HepG2 (cell line): ENCODE measurements around the gene RPS6KA2. TPM values are rescaled to one million over a fixed set of nuclear protein-coding genes. Genes with fewer than 3 reads are reported as not detected.

ENCODE experiments used
- AKAP8 ChIP-seq: sonication (generic); formaldehyde crosslinking; IDR thresholded peaks from 2 replicates; pipeline ENCODE4 v1.5.1; 2020; ENCODE audit warnings: mild to moderate bottlenecking, missing genetic modification reagents
- BCL3 ChIP-seq: sonication (generic); formaldehyde crosslinking; IDR thresholded peaks from 2 replicates; pipeline ENCODE4 v1.5.1; 2020; ENCODE audit warnings: mild to moderate bottlenecking, missing genetic modification reagents, moderate library complexity
- GRHL1 ChIP-seq: sonication (generic); formaldehyde crosslinking; conservative IDR thresholded peaks from 2 replicates; pipeline ENCODE4 v1.8.0; 2022; ENCODE audit warnings: missing genetic modification reagents
- IKZF4 ChIP-seq: sonication (generic); formaldehyde crosslinking; IDR thresholded peaks from 2 replicates; pipeline ENCODE4 v1.5.1; 2020; ENCODE audit warnings: borderline replicate concordance, mild to moderate bottlenecking, low read depth, missing genetic modification reagents; ENCODE audit errors: not compliant biosample characterization
- KDM5B ChIP-seq: sonication (generic); formaldehyde crosslinking; IDR thresholded peaks from 2 replicates; pipeline ENCODE4 v1.4.0; 2020; ENCODE audit warnings: missing genetic modification reagents, mild to moderate bottlenecking, borderline replicate concordance
- KIAA2018 ChIP-seq: sonication (generic); formaldehyde crosslinking; IDR thresholded peaks from 2 replicates; pipeline ENCODE4 v1.5.0; 2020; ENCODE audit warnings: mild to moderate bottlenecking, missing genetic modification reagents, borderline replicate concordance
- PRPF4 ChIP-seq: fragments of 200-400 bp; formaldehyde crosslinking; IDR thresholded peaks from 2 replicates; pipeline ENCODE4 v1.6.1; 2016; ENCODE audit warnings: low read length, low read depth; ENCODE audit not compliant: poor library complexity, severe bottlenecking
- TCF12 ChIP-seq, 2 experiments: fragments of 450-650 bp in 1 of 2; sonication (generic) in 1 of 2; formaldehyde crosslinking in 1 of 2; IDR thresholded peaks; 2 replicates each; pipeline versions ENCODE4 v1.6.1 to v1.8.0; 2017 to 2022; ENCODE audit warnings: antibody characterized with exemption in 1 of 2, mild to moderate bottlenecking in 1 of 2, missing genetic modification reagents in 1 of 2, moderate library complexity in 1 of 2
- ZNF317 ChIP-seq: sonication (generic); formaldehyde crosslinking; IDR thresholded peaks from 2 replicates; pipeline ENCODE4 v1.5.0; 2020; ENCODE audit warnings: mild to moderate bottlenecking, missing genetic modification reagents
- ZNF564 ChIP-seq: sonication (generic); formaldehyde crosslinking; IDR thresholded peaks from 2 replicates; pipeline ENCODE4 v1.8.1; 2023; ENCODE audit warnings: mild to moderate bottlenecking, missing genetic modification reagents
- ZNF616 ChIP-seq: sonication (generic); formaldehyde crosslinking; IDR thresholded peaks from 2 replicates; pipeline ENCODE4 v1.5.0; 2020; ENCODE audit warnings: low read depth, mild to moderate bottlenecking, missing genetic modification reagents
- ZNF879 ChIP-seq: sonication (generic); formaldehyde crosslinking; IDR thresholded peaks from 2 replicates; pipeline ENCODE4 v1.8.1; 2023; ENCODE audit warnings: missing genetic modification reagents
- polyA plus RNA-seq, 8 experiments: library from polyadenylated mRNA; depleted of rRNA in 3 of 8; stranded (reverse) in 7 of 8; unstranded in 1 of 8; fragments of >200 nt; fragmentation: Illumina TruSeq in 4 of 8; extraction: Trizol in 4 of 8; gene quantifications; 2 replicates each; pipeline versions ENCODE4 v1.2.1 to v1.2.3, GENCODE V29; 2011 to 2016; ENCODE audit warnings: low read depth in 4 of 8, missing spikeins in 1 of 8, mixed read lengths in 1 of 8; ENCODE audit not compliant: insufficient read depth in 1 of 8
- total RNA-seq, 5 experiments: library from RNA; depleted of rRNA; stranded (reverse); fragments of >200 nt; fragmentation: Illumina TruSeq; extraction: Trizol; gene quantifications; 2 replicates each; pipeline ENCODE4 v1.2.3, GENCODE V29; 2016; ENCODE audit warnings: low read depth in 1 of 5

Gene RPS6KA2
- total and polyA plus RNA-seq, 2 of the 13 experiments (the other 11 are each of a cell fraction or from before 2014, with no cell fraction given): 0.22 to 0.38 TPM

GRCh38 chr6:166388290-166389004, 238.6 kb downstream of the RPS6KA2 start (continued):
- TF ChIP-seq KIAA2018 (CRISPR knock-in tag) (no peak), PRPF4 (peak; percentile 42), TCF12 (IDR thresholded peaks at IDR 0.05) (no peak), TCF12 (CRISPR knock-in tag; IDR thresholded peaks at IDR 0.05) (no peak), KDM5B (CRISPR knock-in tag) (peak; percentile 51; the same call in 1 of the 2 replicates), ZNF879 (CRISPR knock-in tag) (0 out of 2 replicates have a peak, but pooled peaks have one; percentile 30), GRHL1 (CRISPR knock-in tag) (no peak), ZNF317 (no peak), IKZF4 (CRISPR knock-in tag) (peak; percentile 9), AKAP8 (CRISPR knock-in tag) (no peak), ZNF616 (CRISPR knock-in tag) (peak; percentile 17; the same call in 1 of the 2 replicates), ZNF564 (CRISPR knock-in tag) (peak; percentile 2; the same call in 1 of the 2 replicates), BCL3 (0 out of 2 replicates have a peak, but pooled peaks have one; percentile 9)
